Measurements from ENCODE around the gene ZBTB39. TPM values are rescaled to one million over a fixed set of nuclear protein-coding genes. Genes with fewer than 3 reads are reported as not detected.
"Not testable (repeated sequence)": the region's sequence is repeated elsewhere in the genome, so short reads cannot be mapped to it uniquely, and the experiment has no call there.

ZBTB39 gene
- total RNA-seq, 4 donors from 2014 or later: 2.1 to 6.5 (median 4.0) TPM

GRCh38 chr12:57019983-57020719 is 13.8 kb upstream of the ZBTB39 start:
- no peaks in the 10 kb centered on the region for H3K36me3 ChIP-seq
- peaks cover 0 to 15% (median 0%) of the 10 kb centered on the region in 4 donors for H3K27me3 ChIP-seq
- no peaks in the 10 kb centered on the region for H3K9me3 ChIP-seq
- no peak overlapping the region for H3K4me3 ChIP-seq
- H3K4me1 ChIP-seq: no peaks in the 10 kb centered on the region
- intact Hi-C loops (cut with DNase I): no loop called here
- no peak overlapping the region for H3K27ac ChIP-seq
- no peak for DNase-seq
- WGBS, 2 donors: 66 to 69% methylated on average over 9 of the region's 9 CpGs
- TF ChIP-seq, protein P1, sequence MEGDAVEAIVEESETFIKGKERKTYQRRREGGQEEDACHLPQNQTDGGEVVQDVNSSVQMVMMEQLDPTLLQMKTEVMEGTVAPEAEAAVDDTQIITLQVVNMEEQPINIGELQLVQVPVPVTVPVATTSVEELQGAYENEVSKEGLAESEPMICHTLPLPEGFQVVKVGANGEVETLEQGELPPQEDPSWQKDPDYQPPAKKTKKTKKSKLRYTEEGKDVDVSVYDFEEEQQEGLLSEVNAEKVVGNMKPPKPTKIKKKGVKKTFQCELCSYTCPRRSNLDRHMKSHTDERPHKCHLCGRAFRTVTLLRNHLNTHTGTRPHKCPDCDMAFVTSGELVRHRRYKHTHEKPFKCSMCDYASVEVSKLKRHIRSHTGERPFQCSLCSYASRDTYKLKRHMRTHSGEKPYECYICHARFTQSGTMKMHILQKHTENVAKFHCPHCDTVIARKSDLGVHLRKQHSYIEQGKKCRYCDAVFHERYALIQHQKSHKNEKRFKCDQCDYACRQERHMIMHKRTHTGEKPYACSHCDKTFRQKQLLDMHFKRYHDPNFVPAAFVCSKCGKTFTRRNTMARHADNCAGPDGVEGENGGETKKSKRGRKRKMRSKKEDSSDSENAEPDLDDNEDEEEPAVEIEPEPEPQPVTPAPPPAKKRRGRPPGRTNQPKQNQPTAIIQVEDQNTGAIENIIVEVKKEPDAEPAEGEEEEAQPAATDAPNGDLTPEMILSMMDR (IDR thresholded peaks at IDR 0.05): no peak
- TF ChIP-seq POLR2A (IDR thresholded peaks at IDR 0.05): no peak

GRCh38 chr12:57018906-57019305 is 12.6 kb upstream of the ZBTB39 start:
- H3K27ac ChIP-seq: no peak overlapping the region
- H3K9me3 ChIP-seq: no peaks in the 10 kb centered on the region
- peaks cover 0 to 27% (median 0%) of the 10 kb centered on the region in 4 donors for H3K27me3 ChIP-seq
- H3K4me1 ChIP-seq: no peaks in the 10 kb centered on the region
- H3K4me3 ChIP-seq: no peak overlapping the region
- intact Hi-C loops (cut with DNase I): no loop called here
- WGBS, 2 donors: 69 to 87% methylated on average over 1 of the region's 1 CpG
- DNase-seq: no peak
- TF ChIP-seq POLR2A (IDR thresholded peaks at IDR 0.05): no peak
- TF ChIP-seq, protein P1 (IDR thresholded peaks at IDR 0.05): no peak
- H3K36me3 ChIP-seq: no peaks in the 10 kb centered on the region

DNA sequence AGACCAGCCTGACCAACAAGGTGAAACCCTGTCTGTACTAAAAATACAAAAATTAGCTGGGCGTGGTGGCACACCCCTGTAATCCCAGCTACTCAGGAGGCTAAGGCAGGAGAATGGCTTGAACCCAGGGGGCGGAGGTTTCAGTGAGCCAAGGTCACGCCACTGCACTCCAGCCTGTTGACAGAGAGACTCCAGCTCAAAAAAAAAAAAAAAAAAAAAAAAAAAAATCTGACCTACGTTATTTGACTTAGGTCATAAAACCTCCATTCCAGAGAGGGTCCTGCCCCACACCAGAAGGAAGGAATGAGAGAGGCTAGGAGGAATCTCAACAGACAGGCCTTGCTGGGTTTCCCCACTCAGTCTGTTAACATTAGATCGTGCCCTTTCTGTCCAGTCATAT is 12.0 kb upstream of the ZBTB39 start:
- H3K9me3 ChIP-seq; intact Hi-C loops (cut with DNase I): not testable (repeated sequence)
- WGBS, 2 donors: 74 to 76% methylated on average over 5 of the region's 5 CpGs

DNA sequence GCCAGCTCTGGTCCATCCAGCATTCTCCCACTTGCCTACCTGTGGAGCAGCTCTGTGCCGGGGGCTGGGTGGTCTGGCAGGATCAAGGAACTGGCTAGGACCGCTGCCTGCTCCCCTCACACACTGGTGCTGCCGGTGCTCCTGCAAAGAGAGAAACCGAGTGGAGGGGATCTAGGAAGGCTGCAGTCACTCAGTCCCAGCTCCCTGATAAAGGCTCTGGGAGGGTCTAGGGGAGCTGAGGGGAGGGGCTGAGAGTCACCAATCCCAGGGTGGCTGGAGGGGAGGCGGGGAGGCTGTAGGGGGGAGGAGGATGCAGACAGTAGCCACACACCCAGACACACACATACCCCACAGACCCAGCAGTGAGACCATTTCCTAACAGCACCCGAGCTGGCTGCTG is 10.0 kb upstream of the ZBTB39 start, which contains the start of gene TAC3:
Gene TAC3, minus strand, starts transcription at position 182 of the 400 bp plus-strand sequence. CDS start 732 bp downstream, outside the sequence.
- no peak within 1 kb of the TSS for H3K27ac ChIP-seq
- intact Hi-C loops (cut with DNase I): no loop called here
- no peaks in the 10 kb centered on the region for H3K9me3 ChIP-seq
- peaks cover 0 to 34% (median 0%) of the 10 kb centered on the region in 4 donors for H3K27me3 ChIP-seq
- no peak within 1 kb of the TSS for H3K4me3 ChIP-seq
- no peaks in the 10 kb centered on the region for H3K4me1 ChIP-seq
- DNase-seq: no peak
- no peaks in the 10 kb centered on the region for H3K36me3 ChIP-seq
- WGBS, 2 donors: 63% methylated on average over 2 of the region's 6 CpGs; no CpG with 5 or more reads in 1 of the 2 donors
- TF ChIP-seq, protein P1 (IDR thresholded peaks at IDR 0.05): no peak
- TF ChIP-seq POLR2A (IDR thresholded peaks at IDR 0.05): no peak

More for the DNA sequence above, 12.0 kb upstream of the ZBTB39 start:
- DNase-seq, H3K27ac ChIP-seq, H3K4me1 ChIP-seq, H3K36me3 ChIP-seq, H3K4me3 ChIP-seq: not testable (repeated sequence)
- peaks cover 0 to 33% (median 0%) of the 10 kb centered on the region in 4 donors for H3K27me3 ChIP-seq

- no peak for DNase-seq
- intact Hi-C loops (cut with DNase I): no loop called here
- no peak overlapping the region for H3K27ac ChIP-seq
- H3K36me3 ChIP-seq: no peaks in the 10 kb centered on the region
- peaks cover 0 to 7% (median 6%) of the 10 kb centered on the region in 3 donors for H3K4me1 ChIP-seq
- H3K27me3 ChIP-seq: peaks cover 0 to 34% (median 0%) of the 10 kb centered on the region in 4 donors
- WGBS, 2 donors: 76 to 82% methylated on average over 7 of the region's 7 CpGs
- no peak for TF ChIP-seq POLR2A (IDR thresholded peaks at IDR 0.05)
- TF ChIP-seq, protein P1 (IDR thresholded peaks at IDR 0.05): no peak
- no peak overlapping the region for H3K4me3 ChIP-seq
- no peaks in the 10 kb centered on the region for H3K9me3 ChIP-seq
These were observed 6.5 kb upstream of the ZBTB39 start for GRCh38 chr12:57012600-57013465.
